ENCODE results near the gene BAIAP2. TPM values are rescaled to one million over a fixed set of nuclear protein-coding genes. Genes with fewer than 3 reads are reported as not detected.
A peak's percentile ranks its signal among the peaks of the same experiment; 100 is the strongest.

The BAIAP2 gene
- polyA plus RNA-seq, 2 of the 4 experiments (the other 2 are of a cell fraction) = 7.1 to 27.5 TPM

DNA sequence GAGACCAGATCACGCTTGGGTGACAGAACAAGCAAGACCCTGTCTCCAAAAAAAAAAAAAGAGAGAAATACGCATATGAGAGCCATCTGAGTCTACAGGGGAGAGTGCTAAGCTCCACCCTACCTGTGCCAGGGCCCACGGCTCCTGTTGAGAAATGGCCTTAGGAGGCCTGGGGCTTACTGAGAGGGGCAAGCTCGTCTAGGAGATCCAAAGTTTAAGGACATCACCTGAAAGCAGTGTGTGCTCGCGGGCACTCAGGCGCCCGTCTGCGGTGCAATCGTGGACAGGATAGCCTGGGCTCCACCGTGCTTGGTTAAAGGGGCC lies 14.5 kb upstream of the BAIAP2 start:
- no peak for TF ChIP-seq ZSCAN20 (CRISPR knock-in tag; IDR thresholded peaks at IDR 0.05)
- no peak for TF ChIP-seq HOXB5 (CRISPR knock-in tag; IDR thresholded peaks at IDR 0.05)
- no peak for TF ChIP-seq ESRRA (IDR thresholded peaks at IDR 0.05; ENCODE audit: borderline replicate concordance, low read length)
- no peak for TF ChIP-seq HDAC2 (IDR thresholded peaks at IDR 0.05)
- no peak for TF ChIP-seq FOSB (CRISPR knock-in tag; IDR thresholded peaks at IDR 0.05)
- no peak for TF ChIP-seq JUNB (IDR thresholded peaks at IDR 0.05)
- TF ChIP-seq KDM1A (IDR thresholded peaks at IDR 0.05; ENCODE audit: low read depth) = no peak
- TF ChIP-seq POLR2AphosphoS2 (conservative IDR thresholded peaks at IDR 0.05; ENCODE audit: low read length) = no peak
- no peak for TF ChIP-seq PBX3 (IDR thresholded peaks at IDR 0.05)
- TF ChIP-seq USF2 (IDR thresholded peaks at IDR 0.05) = no peak
- no peak for TF ChIP-seq SREBF2 (IDR thresholded peaks at IDR 0.05)
- no peak for TF ChIP-seq ZFP36 (IDR thresholded peaks at IDR 0.05; ENCODE audit: borderline replicate concordance, partially characterized antibody)
- H3K4me3 ChIP-seq = no peak overlapping the region
- ChIA-PET CTCF (interaction anchor here (0.8 to 37.9 kb wide), 12 partner anchors 8 to 123 kb away, joined by 3 to 880 read pairs (median 4); partner anchors contain the start of gene CHMP6), POLR2A (no interaction called here)
- DNase-seq (ENCODE audit: low read depth in 1 of 2, low spot score in 1 of 2) (no peak), FAIRE-seq (no peak), ATAC-seq (0 out of 6 replicates have a peak, but pooled peaks of 1 of the 2 experiments have one; percentile 2)
- no peak overlapping the region for H3K27ac ChIP-seq
- no peak overlapping the region for H3K4me2 ChIP-seq
- H3K9me3 ChIP-seq = peaks cover 9% of the 10 kb centered on the region; the same call in 1 of the 3 replicates
- 73% methylated on average over 11 of the region's 11 CpGs for WGBS (ENCODE audit: missing lambda C conversion rate)
- H3K4me1 ChIP-seq = 0 out of 3 replicates have a peak, but pooled peaks cover 7% of the 10 kb centered on the region

GRCh38 chr17:81020767-81021497 lies 14.0 kb upstream of the BAIAP2 start:
- H3K4me2 ChIP-seq = no peak overlapping the region
- ATAC-seq = peak; percentile 6 to 10; a peak in 1 of 6 replicates
- H3K4me1 ChIP-seq = 0 out of 3 replicates have a peak, but pooled peaks cover 7% of the 10 kb centered on the region
- no peak for FAIRE-seq
- 79% methylated on average over 24 of the region's 24 CpGs for WGBS (ENCODE audit: missing lambda C conversion rate)
- peaks cover 8% of the 10 kb centered on the region; the same call in 1 of the 3 replicates for H3K9me3 ChIP-seq
- POLR2A ChIA-PET = no interaction called here
- no peak for TF ChIP-seq RAD21 (conservative IDR thresholded peaks at IDR 0.05 in 1 of 2, IDR thresholded peaks at IDR 0.05 in 1 of 2)
- TF ChIP-seq KDM5A (IDR thresholded peaks at IDR 0.05) = no peak
- no peak overlapping the region for H3K27ac ChIP-seq
- DNase-seq (ENCODE audit: low read depth in 1 of 2, low spot score in 1 of 2) = no peak
- CTCF ChIA-PET = interaction anchor here (0.8 to 37.9 kb wide), 8 partner anchors 8 to 123 kb away, joined by 3 to 880 read pairs (median 6); no protein-coding TSS in a partner anchor
- H3K4me3 ChIP-seq = no peak overlapping the region

DNA sequence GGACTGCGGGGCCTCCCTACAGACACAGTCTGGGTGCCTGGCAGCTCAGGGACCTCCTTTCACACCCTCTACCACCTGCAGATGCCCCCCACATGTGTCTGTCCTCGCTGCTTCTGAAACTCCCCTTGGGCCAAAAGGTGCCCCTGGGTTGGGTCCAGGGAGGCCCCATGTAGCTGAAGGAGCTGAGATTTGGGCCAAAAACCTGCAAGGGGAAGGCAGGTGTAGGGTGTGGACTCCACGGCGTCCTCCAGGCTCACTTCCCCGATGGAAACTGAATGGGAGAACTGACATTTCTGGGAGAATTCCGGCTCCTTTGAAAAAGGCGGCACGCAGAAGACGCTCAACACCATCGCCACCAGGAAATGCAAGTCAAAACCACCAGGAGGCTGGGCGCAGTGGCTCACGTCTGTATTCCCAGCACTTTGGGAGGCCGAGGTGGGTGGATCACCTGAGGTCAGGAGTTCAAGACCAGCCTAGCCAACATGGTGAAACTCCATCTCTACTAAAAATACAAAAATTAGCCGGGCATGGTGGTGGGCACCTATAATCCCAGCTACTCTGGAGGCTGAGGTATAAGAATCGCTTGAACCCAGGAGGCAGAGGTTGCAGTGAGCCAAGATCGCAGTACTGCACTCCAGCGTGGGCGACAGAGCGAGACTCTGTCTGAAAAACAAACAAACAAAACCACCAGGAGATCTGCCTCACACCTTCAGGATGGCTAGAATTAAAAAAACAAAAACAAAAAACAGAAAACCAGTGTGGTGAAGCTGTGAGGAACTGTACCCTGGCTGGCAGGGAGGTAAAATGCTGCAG lies 13.2 kb upstream of the BAIAP2 start:
- ChIA-PET CTCF (interaction anchor here (0.7 to 37.9 kb wide), 16 partner anchors 9 to 212 kb away, joined by 3 to 880 read pairs (median 6); no protein-coding TSS in a partner anchor), POLR2A (no interaction called here)
- Histone ChIP-seq H3K9me3 (peaks cover 2% of the 10 kb centered on the region; the same call in 1 of the 3 replicates), H3K4me1 (0 out of 3 replicates have a peak, but pooled peaks cover 7% of the 10 kb centered on the region), H3K4me2 (no peak overlapping the region), H3K4me3 (no peak overlapping the region), H3K27ac (no peak overlapping the region)
- TF ChIP-seq ATOH8 (CRISPR knock-in tag; IDR thresholded peaks at IDR 0.05; ENCODE audit: low read depth) (no peak), POLR2A (IDR thresholded peaks at IDR 0.05; ENCODE audit: low read length) (no peak), HOXA7 (CRISPR knock-in tag; IDR thresholded peaks at IDR 0.05) (no peak)
- no peak for DNase-seq (ENCODE audit: low read depth in 1 of 2, low spot score in 1 of 2)
- 85% methylated on average over 19 of the region's 19 CpGs for whole genome bisulfite sequencing (ENCODE audit: missing lambda C conversion rate)
- ATAC-seq = no peak
- no peak for FAIRE-seq

Data from A549 (cell line).